ENCODE results near the gene MICB.

DNA sequence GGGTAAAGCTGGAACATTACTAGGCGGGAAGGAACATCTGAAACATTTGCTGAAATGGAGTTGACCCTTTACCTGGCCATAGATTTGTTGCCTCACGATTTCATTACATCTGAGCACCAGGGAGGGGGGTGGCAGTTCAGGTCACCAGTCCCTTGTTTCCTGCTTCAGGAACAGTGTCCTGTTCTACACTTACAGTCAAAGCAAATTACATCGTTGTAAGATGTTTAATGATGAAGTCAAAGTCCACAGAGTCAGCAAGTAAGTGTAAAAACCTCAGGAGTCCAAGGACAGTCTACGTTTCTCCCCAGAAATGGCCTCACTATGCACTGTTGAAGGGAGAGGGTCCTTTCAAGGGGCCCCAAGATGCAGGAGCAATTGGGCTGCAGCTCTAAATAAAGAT, 8.9 kb upstream of the MICB start:
- TF ChIP-seq, protein P1, sequence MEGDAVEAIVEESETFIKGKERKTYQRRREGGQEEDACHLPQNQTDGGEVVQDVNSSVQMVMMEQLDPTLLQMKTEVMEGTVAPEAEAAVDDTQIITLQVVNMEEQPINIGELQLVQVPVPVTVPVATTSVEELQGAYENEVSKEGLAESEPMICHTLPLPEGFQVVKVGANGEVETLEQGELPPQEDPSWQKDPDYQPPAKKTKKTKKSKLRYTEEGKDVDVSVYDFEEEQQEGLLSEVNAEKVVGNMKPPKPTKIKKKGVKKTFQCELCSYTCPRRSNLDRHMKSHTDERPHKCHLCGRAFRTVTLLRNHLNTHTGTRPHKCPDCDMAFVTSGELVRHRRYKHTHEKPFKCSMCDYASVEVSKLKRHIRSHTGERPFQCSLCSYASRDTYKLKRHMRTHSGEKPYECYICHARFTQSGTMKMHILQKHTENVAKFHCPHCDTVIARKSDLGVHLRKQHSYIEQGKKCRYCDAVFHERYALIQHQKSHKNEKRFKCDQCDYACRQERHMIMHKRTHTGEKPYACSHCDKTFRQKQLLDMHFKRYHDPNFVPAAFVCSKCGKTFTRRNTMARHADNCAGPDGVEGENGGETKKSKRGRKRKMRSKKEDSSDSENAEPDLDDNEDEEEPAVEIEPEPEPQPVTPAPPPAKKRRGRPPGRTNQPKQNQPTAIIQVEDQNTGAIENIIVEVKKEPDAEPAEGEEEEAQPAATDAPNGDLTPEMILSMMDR (IDR thresholded peaks at IDR 0.05; ENCODE audit: insufficient read depth, low read length, poor library complexity, severe bottlenecking) = no peak
- TF ChIP-seq EZH2phosphoT487 (conservative IDR thresholded peaks at IDR 0.05; ENCODE audit: low read length) = no peak

All from SU-DHL-6 (cell line).